Stimulated activated naive B cell treated with anti-CD40 and anti-IgM and Interleukin-4, amounts not matched to agents 10 μg/mL and 1 μg/mL and 100 μg/mL, for 72 hours (primary cell): ENCODE data around the gene SPATA24.
A peak's percentile ranks its signal among the peaks of the same experiment; 100 is the strongest.
"Not testable (repeated sequence)": the region's sequence is repeated elsewhere in the genome, so short reads cannot be mapped to it uniquely, and the experiment has no call there.

Experiments used
- ATAC-seq, 2 donors: fragments of 150-1000 bp; cut with Tn5 transposase; replicated peaks; 2 replicates each; pipeline ENCODE4 v1.10.0; 2021; ENCODE audit warnings: moderate library complexity in 1 of 2
- DNase-seq: peaks from one replicate; pipeline ENCODE4 v3.0.0; 2021
- H3K27ac Mint-ChIP-seq: one replicate; pipeline ENCODE4 v1.8.0; 2022; ENCODE audit warnings: mild to moderate bottlenecking, mixed read lengths
- H3K27me3 Mint-ChIP-seq, 2 donors: one replicate each; pipeline ENCODE4 v1.8.0; 2022; ENCODE audit warnings: mixed read lengths in 2 of 2
- H3K36me3 Mint-ChIP-seq, 2 donors: one replicate each; pipeline ENCODE4 v1.8.0; 2022; ENCODE audit warnings: mixed read lengths in 2 of 2, mild to moderate bottlenecking in 1 of 2
- H3K4me1 Mint-ChIP-seq, 2 donors: one replicate each; pipeline ENCODE4 v1.8.0; 2022; ENCODE audit warnings: mixed read lengths in 2 of 2, mild to moderate bottlenecking in 1 of 2
- H3K4me3 Mint-ChIP-seq, 2 donors: one replicate each; pipeline ENCODE4 v1.8.0; 2022; ENCODE audit warnings: mild to moderate bottlenecking in 2 of 2, mixed read lengths in 2 of 2, moderate library complexity in 1 of 2
- H3K9me3 Mint-ChIP-seq, 2 donors: one replicate each; pipeline ENCODE4 v1.8.0; 2022; ENCODE audit warnings: mixed read lengths in 2 of 2, mild to moderate bottlenecking in 1 of 2

The SPATA24 gene

GRCh38 chr5:139403787-139404483 is at the start of gene SPATA24:
TSS of gene SPATA24 (minus strand) at chr5:139404089. CDS start at chr5:139404060, 29 bp downstream.
- DNase-seq (peak; percentile 98), ATAC-seq (peak; percentile 79 to 86)
- Mint-ChIP-seq H3K36me3 (peaks cover 5 to 7% of the 10 kb centered on the region in 2 donors), H3K4me3 (peak within 1 kb of the TSS; percentile 85 to 87), H3K4me1 (peaks cover 40 to 56% of the 10 kb centered on the region in 2 donors), H3K9me3 (peaks cover 0 to 1% of the 10 kb centered on the region in 2 donors), H3K27ac (peak within 1 kb of the TSS; percentile 97), H3K27me3 (no peaks in the 10 kb centered on the region)

- H3K4me1 Mint-ChIP-seq, result peaks cover 35 to 37% of the 10 kb centered on the region in 2 donors
- H3K4me3 Mint-ChIP-seq, result no peak overlapping the region
- no peaks in the 10 kb centered on the region for H3K27me3 Mint-ChIP-seq
- ATAC-seq, result no peak
- H3K27ac Mint-ChIP-seq, result no peak overlapping the region
- H3K36me3 Mint-ChIP-seq, result peaks cover 0 to 5% of the 10 kb centered on the region in 2 donors
- DNase-seq, result no peak
- H3K9me3 Mint-ChIP-seq, result peaks cover 2 to 8% of the 10 kb centered on the region in 2 donors
Observed at GRCh38 chr5:139451878-139452660, 48.2 kb upstream of the SPATA24 start.

DNA sequence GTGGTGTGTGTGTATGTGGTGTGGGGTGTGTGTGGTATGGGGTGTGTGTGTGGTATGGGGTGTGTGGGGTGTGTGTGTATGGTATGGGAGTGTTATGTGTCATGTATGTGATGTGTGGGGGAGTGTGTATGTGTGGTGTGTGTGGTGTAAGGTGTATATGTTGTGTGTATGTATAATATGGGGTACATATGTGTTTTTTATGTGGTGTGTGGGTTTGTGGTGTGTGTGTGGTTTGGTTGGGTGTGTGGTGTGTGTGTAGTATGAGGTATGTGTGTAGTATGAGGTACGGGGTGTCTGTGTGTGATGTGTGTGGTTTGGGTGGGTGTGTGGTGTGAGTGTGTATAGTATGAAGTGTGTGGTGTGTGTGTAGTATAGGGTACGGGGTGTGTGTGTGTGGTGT is 47.3 kb upstream of the SPATA24 start:
- H3K9me3 Mint-ChIP-seq, result peaks cover 2 to 11% of the 10 kb centered on the region in 2 donors
- no peak for DNase-seq
- no peaks in the 10 kb centered on the region for H3K27me3 Mint-ChIP-seq
- H3K4me3 Mint-ChIP-seq, result no peak overlapping the region
- no peak for ATAC-seq
- H3K4me1 Mint-ChIP-seq, result peaks cover 39 to 45% of the 10 kb centered on the region in 2 donors
- H3K36me3 Mint-ChIP-seq, result peaks cover 0 to 11% of the 10 kb centered on the region in 2 donors
- H3K27ac Mint-ChIP-seq, result no peak overlapping the region

DNA sequence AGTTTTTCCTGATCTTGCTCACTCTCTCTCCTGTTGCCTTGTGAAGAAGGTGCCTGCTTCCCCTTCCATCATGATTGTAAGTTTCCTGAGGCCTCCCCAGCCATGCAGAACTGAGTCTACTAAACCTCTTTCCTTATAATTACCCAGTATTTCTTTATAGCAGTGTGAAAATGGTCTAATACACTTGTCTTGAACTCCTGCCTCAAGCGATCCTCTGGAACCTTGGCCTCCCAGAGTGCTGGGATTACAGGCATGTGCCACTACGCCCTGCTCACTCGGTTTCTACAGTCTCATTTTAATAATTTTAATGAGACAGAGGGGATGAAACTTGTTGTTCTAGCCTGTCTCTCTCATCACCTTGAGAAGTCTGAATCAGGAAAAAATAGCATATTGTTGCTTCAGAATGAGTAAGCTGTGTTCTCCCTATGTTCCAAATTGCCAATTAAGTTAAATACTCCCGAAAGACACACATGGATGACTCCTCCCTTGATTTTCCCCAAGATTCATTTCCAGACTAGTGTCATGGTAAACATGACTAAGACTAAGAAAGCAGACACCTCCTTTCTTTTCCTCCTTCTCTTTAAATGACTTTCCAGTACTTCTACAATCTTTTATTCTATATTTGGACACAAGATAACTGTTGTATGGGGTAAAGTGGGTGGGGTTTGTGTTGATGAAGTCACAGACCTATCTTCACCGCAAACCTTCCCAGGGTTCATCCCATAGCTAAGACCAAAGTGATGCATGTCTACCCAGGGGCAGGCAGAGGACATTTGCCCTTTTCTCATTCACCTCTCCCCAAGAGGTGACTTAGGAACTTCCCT is 43.3 kb upstream of the SPATA24 start:
- ATAC-seq (peak; percentile 77 to 84), DNase-seq (peak; percentile 46)
- H3K4me3 Mint-ChIP-seq, result peak overlapping the region in 1 of 2 donors; percentile 21
- H3K4me1 Mint-ChIP-seq, result peaks cover 27 to 30% of the 10 kb centered on the region in 2 donors
- H3K36me3 Mint-ChIP-seq, result peaks cover 0 to 11% of the 10 kb centered on the region in 2 donors
- peaks cover 0 to 11% of the 10 kb centered on the region in 2 donors for H3K9me3 Mint-ChIP-seq
- H3K27ac Mint-ChIP-seq, result peak overlapping the region; percentile 94
- H3K27me3 Mint-ChIP-seq, result peaks cover 0 to 4% of the 10 kb centered on the region in 2 donors

- Mint-ChIP-seq H3K36me3 (peaks cover 0 to 11% of the 10 kb centered on the region in 2 donors), H3K9me3 (peaks cover 0 to 11% of the 10 kb centered on the region in 2 donors), H3K27me3 (peaks cover 0 to 4% of the 10 kb centered on the region in 2 donors), H3K4me3 (no peak overlapping the region), H3K27ac (peak overlapping the region; percentile 62), H3K4me1 (peaks cover 27 to 30% of the 10 kb centered on the region in 2 donors)
- no peak for DNase-seq
- no peak for ATAC-seq
Observed at GRCh38 chr5:139445325-139446170, 41.7 kb upstream of the SPATA24 start.

DNA sequence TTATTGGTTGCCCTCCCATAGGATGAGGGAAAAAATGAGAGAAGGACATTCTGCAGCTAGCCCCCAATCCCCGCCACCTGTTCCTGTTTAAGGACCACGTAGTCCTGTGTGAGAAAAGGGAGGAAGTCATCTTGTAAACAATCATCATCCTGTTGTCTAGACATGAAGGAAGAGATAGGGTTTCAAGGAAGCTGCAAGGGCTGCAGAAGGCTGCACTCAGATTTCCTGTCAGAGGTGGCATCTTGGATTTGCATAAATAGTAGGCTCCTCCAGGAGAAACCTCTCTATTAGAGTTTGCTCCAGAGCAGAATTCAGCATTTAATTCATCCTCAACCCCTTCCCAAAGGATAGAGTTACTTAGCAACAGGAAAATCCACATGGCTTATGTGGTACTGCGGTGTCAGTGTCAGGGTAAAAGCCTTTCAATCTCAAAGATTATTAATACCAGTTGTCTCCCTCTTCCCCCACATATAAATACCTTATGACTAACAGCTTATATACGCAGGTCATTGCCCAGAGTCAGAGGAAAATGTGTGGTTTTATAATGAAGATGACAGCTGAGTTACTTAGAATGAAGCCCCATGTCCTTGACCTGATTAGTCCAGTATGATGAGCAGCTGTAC is 40.1 kb upstream of the SPATA24 start:
- Mint-ChIP-seq H3K36me3 (peaks cover 2 to 11% of the 10 kb centered on the region in 2 donors), H3K4me3 (no peak overlapping the region), H3K9me3 (peaks cover 0 to 11% of the 10 kb centered on the region in 2 donors), H3K27ac (no peak overlapping the region), H3K27me3 (peaks cover 0 to 4% of the 10 kb centered on the region in 2 donors), H3K4me1 (peaks cover 35 to 38% of the 10 kb centered on the region in 2 donors)
- ATAC-seq (no peak), DNase-seq (no peak)

GRCh38 chr5:139440416-139440815 is 36.5 kb upstream of the SPATA24 start:
- peaks cover 18 to 28% of the 10 kb centered on the region in 2 donors for H3K4me1 Mint-ChIP-seq

GRCh38 chr5:139439013-139439903 is 35.4 kb upstream of the SPATA24 start, which contains the start of gene DNAJC18:
TSS of gene DNAJC18 (minus strand) at chr5:139439525. CDS start at chr5:139439445, 80 bp downstream.
- ATAC-seq, result peak; percentile 96 to 99
- peaks cover 12 to 21% of the 10 kb centered on the region in 2 donors for H3K36me3 Mint-ChIP-seq
- peaks cover 0 to 4% of the 10 kb centered on the region in 2 donors for H3K27me3 Mint-ChIP-seq

More at GRCh38 chr5:139440416-139440815, 36.5 kb upstream of the SPATA24 start:
- peaks cover 8 to 16% of the 10 kb centered on the region in 2 donors for H3K36me3 Mint-ChIP-seq
- not testable (repeated sequence) for H3K4me3 Mint-ChIP-seq, H3K27me3 Mint-ChIP-seq, H3K9me3 Mint-ChIP-seq, DNase-seq, ATAC-seq, H3K27ac Mint-ChIP-seq

DNA sequence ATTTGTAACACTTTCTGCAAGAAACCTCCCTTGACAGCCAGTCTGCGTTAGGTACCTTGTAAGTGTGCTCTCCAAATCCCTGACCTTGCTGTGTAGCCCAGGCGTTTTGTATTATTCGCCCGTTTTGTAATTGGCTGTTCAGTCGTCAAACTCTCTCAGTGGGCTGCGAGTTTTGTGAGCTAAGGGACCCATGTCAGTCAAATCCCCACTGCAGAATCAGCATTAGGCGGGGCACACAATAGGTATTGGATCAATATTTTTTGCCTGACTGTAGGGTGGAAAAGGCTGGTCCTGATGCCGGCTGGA is 34.8 kb upstream of the SPATA24 start:
- H3K27ac Mint-ChIP-seq, result peak overlapping the region; percentile 100
- H3K27me3 Mint-ChIP-seq, result peaks cover 0 to 4% of the 10 kb centered on the region in 2 donors
- no peak for DNase-seq
- peaks cover 18 to 26% of the 10 kb centered on the region in 2 donors for H3K4me1 Mint-ChIP-seq
- H3K9me3 Mint-ChIP-seq, result no peaks in the 10 kb centered on the region
- ATAC-seq, result no peak
- H3K4me3 Mint-ChIP-seq, result peak overlapping the region; percentile 96 to 99
- peaks cover 12 to 21% of the 10 kb centered on the region in 2 donors for H3K36me3 Mint-ChIP-seq

More at GRCh38 chr5:139439013-139439903, 35.4 kb upstream of the SPATA24 start, which contains the start of gene DNAJC18:
- peak; percentile 91 for DNase-seq
- no peaks in the 10 kb centered on the region for H3K9me3 Mint-ChIP-seq
- H3K27ac Mint-ChIP-seq, result peak within 1 kb of the TSS; percentile 100
- H3K4me1 Mint-ChIP-seq, result peaks cover 18 to 28% of the 10 kb centered on the region in 2 donors
- H3K4me3 Mint-ChIP-seq, result peak within 1 kb of the TSS; percentile 96 to 99

DNA sequence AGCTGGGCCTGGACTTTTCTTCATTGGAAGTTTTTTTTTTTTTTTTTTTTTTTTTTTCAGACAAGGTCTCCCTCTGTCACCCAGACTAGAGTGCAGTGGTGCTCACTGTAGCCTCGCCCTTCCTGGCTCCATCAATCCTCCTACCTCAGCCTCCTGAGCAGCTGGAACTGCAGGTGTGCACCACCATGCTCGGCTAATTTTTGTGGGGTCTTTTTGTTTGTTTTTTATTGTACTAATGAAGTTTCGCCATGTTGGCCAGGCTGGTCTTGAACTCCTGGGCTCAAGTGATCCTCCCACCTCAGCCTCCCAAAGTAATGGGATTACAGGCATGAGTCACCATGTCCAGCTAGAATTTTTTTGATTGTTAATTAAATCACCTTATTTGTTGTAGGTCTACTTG is 31.8 kb upstream of the SPATA24 start:
- no peak overlapping the region for H3K27ac Mint-ChIP-seq
- H3K27me3 Mint-ChIP-seq, result no peaks in the 10 kb centered on the region
- no peak for DNase-seq
- H3K36me3 Mint-ChIP-seq, result peaks cover 12 to 25% of the 10 kb centered on the region in 2 donors
- H3K9me3 Mint-ChIP-seq, result no peaks in the 10 kb centered on the region
- H3K4me3 Mint-ChIP-seq, result no peak overlapping the region
- H3K4me1 Mint-ChIP-seq, result peaks cover 18 to 20% of the 10 kb centered on the region in 2 donors
- ATAC-seq, result no peak

- Mint-ChIP-seq H3K4me1 (no peaks in the 10 kb centered on the region), H3K36me3 (peaks cover 20 to 32% of the 10 kb centered on the region in 2 donors), H3K4me3 (no peak overlapping the region), H3K27me3 (no peaks in the 10 kb centered on the region), H3K27ac (no peak overlapping the region), H3K9me3 (no peaks in the 10 kb centered on the region)
- DNase-seq, result no peak
- no peak for ATAC-seq
Observed at GRCh38 chr5:139431706-139432105, 27.8 kb upstream of the SPATA24 start.

DNA sequence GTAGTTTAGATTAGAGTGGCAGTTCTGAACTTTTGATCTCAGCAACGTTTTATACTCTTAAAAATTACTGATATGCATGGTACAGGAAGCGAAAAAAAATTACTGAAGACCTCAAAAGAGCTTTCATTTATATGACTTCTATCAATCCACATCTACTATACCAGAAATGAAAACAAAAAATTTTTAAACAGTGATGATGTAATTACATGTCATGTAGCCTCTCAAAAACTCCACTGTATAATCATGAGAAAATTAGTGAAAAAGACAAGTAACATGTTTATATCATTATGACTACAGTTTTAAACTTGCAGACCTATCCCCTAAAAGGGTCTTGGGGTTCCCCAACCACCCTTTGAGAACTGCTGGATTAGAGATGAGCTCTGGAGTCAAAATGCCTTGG is 26.1 kb upstream of the SPATA24 start:
- ATAC-seq, result no peak

More for the DNA sequence above, 26.1 kb upstream of the SPATA24 start:
- DNase-seq, result no peak
- H3K9me3 Mint-ChIP-seq, result no peaks in the 10 kb centered on the region
- H3K36me3 Mint-ChIP-seq, result peaks cover 24 to 30% of the 10 kb centered on the region in 2 donors
- no peaks in the 10 kb centered on the region for H3K27me3 Mint-ChIP-seq
- H3K4me3 Mint-ChIP-seq, result no peak overlapping the region
- H3K4me1 Mint-ChIP-seq, result no peaks in the 10 kb centered on the region
- H3K27ac Mint-ChIP-seq, result no peak overlapping the region
